Measurements from ENCODE around the gene C10orf90. TPM values are rescaled to one million over a fixed set of nuclear protein-coding genes. Genes with fewer than 3 reads are reported as not detected.

The C10orf90 gene
- total RNA-seq, 1 experiment from 2014 or later = not detected

DNA sequence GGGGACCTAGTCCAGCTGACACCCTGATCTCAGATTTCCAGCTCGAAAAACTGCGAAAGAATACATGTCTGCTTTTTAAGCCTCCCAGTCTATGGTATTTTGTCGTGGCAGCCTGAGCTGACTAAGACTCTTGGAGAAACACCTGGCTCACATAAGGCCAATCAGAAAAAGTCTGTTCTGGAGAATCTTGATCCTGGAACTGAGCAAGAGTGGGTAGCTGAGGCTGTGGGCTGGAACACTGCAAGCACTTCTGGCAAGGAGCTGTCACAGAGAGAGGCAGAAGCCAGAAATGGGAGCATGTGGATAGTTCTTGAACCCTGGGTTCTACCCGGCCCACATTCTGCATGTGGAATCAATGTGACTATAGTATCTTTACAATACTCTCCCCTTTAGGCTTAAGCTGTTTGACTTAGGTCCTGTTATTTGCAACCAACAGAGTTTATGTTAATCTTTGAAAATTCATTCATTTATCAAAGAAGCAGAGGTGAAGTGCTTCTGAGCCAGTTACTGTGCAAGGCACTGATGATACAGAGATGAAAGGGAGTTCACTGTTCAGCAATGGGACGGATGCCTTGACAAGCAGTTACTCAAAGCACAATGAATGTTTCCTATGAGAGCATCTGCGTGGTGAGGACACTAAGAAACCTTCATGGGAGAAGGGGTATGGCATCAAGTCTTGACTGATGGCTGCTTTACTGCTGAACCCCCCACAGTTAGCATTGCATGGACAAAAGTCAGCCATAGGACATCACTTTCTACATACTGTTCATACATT, 4.4 kb upstream of the C10orf90 start:
- H3K27me3 Mint-ChIP-seq (ENCODE audit: low read depth) = peaks cover 4% of the 10 kb centered on the region; the same call in 1 of the 2 replicates
- H3K79me2 ChIP-seq (ENCODE audit: insufficient read depth, low read length) = no peaks in the 10 kb centered on the region
- DNase-seq = no peak
- no peaks in the 10 kb centered on the region for H3K79me1 ChIP-seq (ENCODE audit: insufficient read depth, low read depth, low read length, poor library complexity, severe bottlenecking)
- no peaks in the 10 kb centered on the region for H3K9me3 ChIP-seq (ENCODE audit: control insufficient read depth, low read depth, low read length)
- TF ChIP-seq CTCF (conservative IDR thresholded peaks at IDR 0.05) = no peak
- no peak overlapping the region for H3K4ac ChIP-seq (ENCODE audit: low read depth, low read length)
- no peak overlapping the region for H4K91ac ChIP-seq (ENCODE audit: insufficient read length, low read depth, low read length)
- peaks cover 0 to 9% (median 3%) of the 10 kb centered on the region in 3 experiments; a peak in 4 of 7 replicates for H3K36me3 Mint-ChIP-seq (ENCODE audit: insufficient read depth in 1 of 3, low read depth in 3 of 3)
- peaks cover 8 to 9% of the 10 kb centered on the region in 2 experiments for H3K4me1 Mint-ChIP-seq
- H3K27ac ChIP-seq (ENCODE audit: insufficient read length, low read depth, low read length) = no peak overlapping the region
- H2BK120ac ChIP-seq (ENCODE audit: low read depth, low read length, poor library complexity, severe bottlenecking) = no peak overlapping the region
- H3K9ac ChIP-seq (ENCODE audit: extremely low read depth, insufficient read length, low read length) = no peak overlapping the region
- no CpG with 5 or more reads among the region's 6 CpGs for WGBS (ENCODE audit: extremely low coverage, insufficient read length, low lambda C conversion rate)
- no peak overlapping the region for H2BK12ac ChIP-seq (ENCODE audit: insufficient read length, low read depth, low read length)
- H2AK5ac ChIP-seq (ENCODE audit: insufficient read length, low read length) = no peak overlapping the region
- H3K18ac ChIP-seq (ENCODE audit: insufficient read length, low read depth, low read length) = no peak overlapping the region
- no peak overlapping the region for H2BK5ac ChIP-seq (ENCODE audit: insufficient read length, low read length)
- no peak overlapping the region for H3K4me3 Mint-ChIP-seq
- H4K5ac ChIP-seq (ENCODE audit: insufficient read length, low read depth, low read length) = no peak overlapping the region
- no peak overlapping the region for H2BK20ac ChIP-seq (ENCODE audit: low read depth, low read length, poor library complexity, severe bottlenecking)
- H3K4me1 ChIP-seq (ENCODE audit: insufficient read depth, low read length) = peaks cover 2% of the 10 kb centered on the region; the same call in 1 of the 2 replicates
- no peak overlapping the region for H4K8ac ChIP-seq (replicated peaks; ENCODE audit: insufficient read length, low read depth, low read length)
- H3K4me2 ChIP-seq (ENCODE audit: insufficient read depth, insufficient read length, low read length) = no peak overlapping the region
- H3K23me2 ChIP-seq (ENCODE audit: insufficient read length, low read depth, low read length, poor library complexity, severe bottlenecking) = peaks cover 5% of the 10 kb centered on the region
- H3T11ph ChIP-seq (ENCODE audit: low read length) = no peak overlapping the region
- no peak overlapping the region for H3K56ac ChIP-seq (ENCODE audit: insufficient read length, low read depth, low read length)
- H4K20me1 ChIP-seq (ENCODE audit: control insufficient read depth, insufficient read depth, insufficient read length) = no peaks in the 10 kb centered on the region
- no peak overlapping the region for H3K23ac ChIP-seq (ENCODE audit: insufficient read length, low read depth, low read length)
- no peak overlapping the region for H2BK15ac ChIP-seq (ENCODE audit: low read depth, low read length)
- no peaks in the 10 kb centered on the region for H3K27me3 ChIP-seq (ENCODE audit: insufficient read depth, low read length)
- H3K14ac ChIP-seq (ENCODE audit: insufficient read depth, low read length) = no peak overlapping the region
- H3K27ac Mint-ChIP-seq = no peak overlapping the region
- H3K9me3 Mint-ChIP-seq = peaks cover 7 to 10% of the 10 kb centered on the region in 2 experiments
- H2AFZ ChIP-seq (ENCODE audit: low read length) = no peak overlapping the region

Measured in H9 (cell line).